GM19351 (cell line): ENCODE results near the gene CALN1.
"Not testable (repeated sequence)": the region's sequence is repeated elsewhere in the genome, so short reads cannot be mapped to it uniquely, and the experiment has no call there.

Source experiments
- ATAC-seq: cut with Tn5 transposase; IDR thresholded peaks from one replicate; pipeline ENCODE4 v1.9.1; 2021; ENCODE audit warnings: mild to moderate bottlenecking, moderate library complexity; ENCODE audit not compliant: unreplicated experiment

CALN1 gene

DNA sequence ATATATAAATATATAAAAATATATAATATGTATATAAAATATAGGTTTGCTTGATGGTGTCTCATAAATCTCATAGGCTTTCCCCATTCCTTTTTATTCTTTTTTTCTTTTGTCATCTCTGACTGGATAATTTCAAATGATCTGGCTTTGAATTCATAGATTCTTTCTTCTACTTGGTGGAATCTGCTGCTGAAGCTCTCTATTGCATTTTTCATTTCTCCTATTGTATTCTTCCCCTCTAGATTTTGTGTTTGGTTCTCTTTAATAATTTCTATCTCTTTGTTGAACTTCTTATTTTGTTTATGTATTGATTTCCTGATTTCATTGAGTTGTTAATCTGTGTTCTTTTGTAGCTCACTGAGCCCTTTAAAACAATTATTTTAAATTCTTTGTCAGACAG is 650.8 kb downstream of the CALN1 start:
- ATAC-seq: no peak

DNA sequence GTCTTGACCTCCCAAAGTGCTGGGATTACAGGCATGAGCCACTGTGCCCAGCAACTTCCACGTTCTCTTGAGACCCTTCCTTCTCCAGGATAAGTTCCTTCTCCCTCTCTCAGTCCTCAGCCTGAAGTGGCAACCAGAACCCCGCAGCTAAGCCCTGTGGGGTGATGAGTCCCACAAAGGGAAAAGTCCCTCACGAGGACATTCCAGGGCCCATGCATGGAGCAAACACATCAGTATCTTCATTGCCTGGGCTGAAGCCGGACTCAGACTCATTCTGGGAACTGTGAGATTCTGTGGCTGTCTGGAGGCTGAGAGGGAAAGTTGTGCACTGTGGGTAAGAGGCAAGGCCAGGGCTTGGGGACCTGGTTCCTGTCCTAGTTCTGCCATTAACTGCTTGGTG is 657.3 kb downstream of the CALN1 start:
- no peak for ATAC-seq

DNA sequence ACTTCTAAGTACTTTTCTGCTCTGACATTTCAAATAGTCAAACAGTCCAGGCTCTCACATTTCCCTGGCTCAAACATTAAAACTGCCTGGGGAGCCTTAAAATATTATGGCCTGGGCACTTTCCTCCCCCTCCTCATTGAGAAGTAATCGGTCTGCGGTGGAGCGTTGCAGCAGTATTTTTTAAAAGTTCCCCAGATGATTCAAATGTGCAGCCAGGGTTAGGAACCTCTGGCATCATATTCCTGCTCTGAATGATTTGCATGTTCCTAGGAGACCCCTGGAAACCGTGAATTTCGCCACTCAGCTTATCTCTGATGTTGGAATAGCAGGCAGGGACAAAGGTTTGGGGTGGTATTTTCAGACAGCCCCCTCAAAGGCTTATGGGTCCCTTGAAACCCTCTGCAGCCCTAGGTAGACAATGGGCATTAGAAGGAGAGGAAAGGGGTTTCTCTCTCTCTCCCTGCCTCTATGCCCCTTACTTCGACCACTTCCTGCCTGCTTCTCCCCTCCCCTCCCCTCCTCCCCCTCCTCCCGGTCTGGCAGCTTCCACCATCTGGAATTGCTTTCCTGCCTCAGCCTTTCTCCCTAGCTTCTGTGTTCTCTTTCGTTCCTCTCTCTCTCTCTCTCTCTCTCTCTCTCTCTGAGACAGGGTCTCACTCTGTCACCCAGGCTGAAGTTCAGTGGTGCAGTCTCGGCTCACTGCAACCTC is 658.0 kb downstream of the CALN1 start:
- ATAC-seq: no peak

DNA sequence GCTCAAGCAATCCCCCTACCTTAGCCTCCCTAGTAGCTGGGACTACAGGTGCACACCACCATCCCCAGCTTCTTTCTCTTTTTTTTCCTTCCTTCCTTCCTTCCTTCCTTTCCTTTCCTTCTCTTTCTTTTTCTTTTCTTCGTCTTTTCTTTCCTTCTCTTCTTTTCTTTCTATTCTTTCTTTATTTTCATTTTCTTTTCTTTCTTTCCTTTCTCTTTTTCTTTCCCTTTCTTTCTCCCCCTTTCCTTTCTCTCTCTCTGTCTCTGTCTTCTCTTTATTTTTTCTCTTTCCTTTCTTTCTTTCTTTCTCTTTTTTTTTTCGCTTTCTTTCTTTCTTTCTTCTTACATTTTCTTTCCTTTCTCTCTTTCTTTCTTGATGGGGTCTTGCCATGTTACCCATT is 658.9 kb downstream of the CALN1 start:
- ATAC-seq: no peak

DNA sequence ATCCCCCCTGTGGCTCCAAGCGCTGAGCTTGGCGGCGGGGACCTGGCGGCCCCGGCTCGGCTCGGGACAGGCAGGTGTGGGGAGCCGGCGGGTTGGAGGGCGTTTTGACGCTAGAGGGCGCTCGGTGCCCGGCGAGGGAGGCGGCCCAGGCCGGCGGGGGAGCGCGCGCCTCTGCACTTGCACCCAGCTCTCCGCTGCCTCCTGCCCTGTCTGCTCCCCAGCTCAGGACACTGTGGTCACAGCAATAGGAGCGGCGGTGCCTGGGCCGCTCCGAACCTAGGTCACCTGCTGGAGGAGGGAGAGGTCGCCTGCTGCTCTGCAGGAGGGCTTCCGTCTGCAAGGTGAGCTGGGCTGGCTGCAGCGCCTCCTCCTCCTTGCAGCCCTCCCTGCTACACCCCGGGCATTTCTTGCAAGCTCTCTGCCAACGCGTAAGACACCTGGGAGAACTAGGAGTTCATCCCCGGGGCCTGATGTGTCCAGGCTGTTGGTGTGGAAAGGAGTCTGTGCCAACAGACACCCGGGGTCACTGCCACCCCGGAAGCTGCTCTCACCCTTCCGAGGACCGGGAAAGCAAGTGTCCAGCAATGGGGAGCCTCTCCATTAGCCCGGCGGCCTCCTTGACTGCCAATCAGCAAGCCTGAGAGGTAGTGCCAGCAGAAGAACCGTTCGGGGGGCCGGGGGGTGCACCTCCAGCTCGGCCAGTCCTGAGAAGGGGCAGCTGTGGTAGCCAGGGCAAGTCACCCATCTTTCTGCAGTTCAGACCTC is 659.8 kb downstream of the CALN1 start:
- no peak for ATAC-seq

DNA sequence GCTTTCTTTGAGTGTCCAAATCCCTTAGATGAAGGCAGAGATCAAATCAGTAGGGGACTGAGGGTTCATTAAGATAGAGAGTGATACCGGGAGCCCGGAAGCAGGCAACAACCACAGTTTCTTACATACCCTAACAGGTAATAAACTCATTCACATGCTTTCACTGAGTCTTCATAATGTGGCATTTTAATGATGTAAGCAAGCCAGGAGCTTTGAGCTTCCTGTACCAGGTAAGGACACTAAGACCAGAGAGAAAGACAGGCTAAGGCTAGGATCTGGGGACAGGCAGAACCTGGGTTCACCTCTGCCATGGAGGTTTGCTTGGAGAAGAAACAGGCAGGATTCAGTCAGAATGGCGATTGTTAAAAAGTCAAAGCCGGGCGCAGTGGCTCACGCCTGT is 661.8 kb downstream of the CALN1 start:
- ATAC-seq: no peak

DNA sequence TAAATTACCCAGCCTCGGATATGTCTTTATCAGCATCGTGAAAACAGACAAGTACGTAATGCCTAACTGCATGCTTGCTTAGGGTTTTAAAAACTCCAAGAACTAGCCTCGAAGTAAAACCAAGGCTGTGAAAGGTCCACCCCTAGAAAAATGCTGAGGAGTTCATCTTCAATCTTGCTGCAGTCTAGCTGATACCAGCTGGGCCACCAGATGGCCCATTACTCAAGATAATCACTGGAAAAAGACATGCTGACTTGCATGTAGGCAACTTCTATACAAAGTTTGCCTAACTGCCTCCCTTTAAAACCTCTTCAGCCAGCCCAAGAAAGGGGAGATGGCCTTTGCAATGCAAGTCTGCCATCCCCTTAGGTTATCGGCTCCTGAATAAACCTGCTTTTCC is 666.1 kb downstream of the CALN1 start:
- no peak for ATAC-seq

DNA sequence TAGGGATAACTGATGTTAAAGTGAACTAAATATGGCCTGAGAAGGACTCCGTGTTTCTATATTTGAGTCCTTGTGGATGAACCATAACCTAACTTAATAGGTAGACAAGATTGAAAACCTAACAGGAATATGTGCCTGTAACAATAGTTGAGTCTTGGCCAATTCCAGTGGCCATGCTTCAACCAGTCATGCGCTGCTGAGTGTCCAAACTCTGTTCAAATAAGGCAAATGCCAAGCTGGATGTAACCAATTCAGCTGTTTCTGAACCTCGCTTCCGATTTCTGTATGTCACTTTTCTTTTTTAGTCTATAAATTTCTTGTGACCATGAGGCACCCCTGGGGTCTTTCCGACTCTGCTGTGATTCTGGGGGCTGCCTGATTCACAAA is 672.0 kb downstream of the CALN1 start:
- no peak for ATAC-seq

DNA sequence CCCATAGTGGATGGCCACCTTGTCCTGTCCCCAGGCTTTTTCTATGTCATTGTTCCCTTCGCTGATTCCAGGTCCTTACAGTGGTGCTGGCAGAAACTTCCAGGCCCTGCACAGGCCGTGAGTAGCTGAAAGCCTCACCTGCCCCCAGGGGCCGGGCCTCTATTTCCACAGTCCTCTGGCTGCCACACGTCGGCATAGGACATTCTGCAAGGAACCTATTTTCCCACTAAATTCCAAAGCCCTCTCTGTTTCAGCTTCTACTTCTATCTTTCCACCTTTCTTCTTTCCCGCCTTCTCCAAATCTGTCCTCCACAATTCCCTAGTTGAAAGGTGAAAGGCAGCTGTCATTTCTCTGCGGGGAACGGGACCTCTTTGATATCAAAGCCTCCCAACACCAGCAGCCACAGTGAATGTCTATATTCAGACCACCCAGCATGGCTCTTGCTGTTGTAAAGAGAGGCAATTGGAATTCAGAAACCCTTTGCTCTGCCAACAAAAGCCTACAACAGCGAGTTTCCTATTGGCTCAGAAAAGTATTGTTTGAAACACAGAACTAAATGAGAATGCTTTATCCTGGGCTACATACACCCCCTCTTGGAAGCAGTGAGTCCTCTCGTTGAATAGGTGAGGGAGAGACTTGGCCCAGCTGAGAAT is 672.5 kb downstream of the CALN1 start:
- no peak for ATAC-seq

DNA sequence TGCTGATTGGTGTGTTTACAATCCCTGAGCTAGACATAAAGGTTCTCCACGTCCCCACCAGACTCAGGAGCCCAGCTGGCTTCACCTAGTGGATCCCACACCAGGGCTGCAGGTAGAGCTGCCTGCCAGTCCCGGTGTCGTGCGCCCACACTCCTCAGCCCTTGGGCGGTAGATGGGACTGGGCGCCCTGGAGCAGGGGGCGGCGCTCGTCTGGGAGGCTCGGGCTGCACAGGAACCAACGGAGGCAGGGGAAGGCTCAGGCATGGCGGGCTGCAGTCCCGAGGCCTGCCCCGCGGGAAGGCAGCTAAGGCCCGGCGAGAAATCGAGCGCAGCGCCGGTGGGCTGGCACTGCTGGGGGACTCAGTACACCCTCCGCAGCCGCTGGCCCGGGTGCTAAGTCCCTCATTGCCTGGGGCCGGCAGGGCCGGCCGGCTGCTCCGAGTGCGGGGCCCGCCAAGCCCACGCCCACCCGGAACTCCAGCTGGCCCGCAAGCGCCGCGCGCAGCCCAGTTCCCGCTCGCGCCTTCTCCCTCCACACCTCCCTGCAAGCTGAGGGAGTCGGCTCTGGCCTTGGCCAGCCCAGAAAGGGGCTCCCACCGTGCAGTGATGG is 674.1 kb downstream of the CALN1 start:
- not testable (repeated sequence) for ATAC-seq

DNA sequence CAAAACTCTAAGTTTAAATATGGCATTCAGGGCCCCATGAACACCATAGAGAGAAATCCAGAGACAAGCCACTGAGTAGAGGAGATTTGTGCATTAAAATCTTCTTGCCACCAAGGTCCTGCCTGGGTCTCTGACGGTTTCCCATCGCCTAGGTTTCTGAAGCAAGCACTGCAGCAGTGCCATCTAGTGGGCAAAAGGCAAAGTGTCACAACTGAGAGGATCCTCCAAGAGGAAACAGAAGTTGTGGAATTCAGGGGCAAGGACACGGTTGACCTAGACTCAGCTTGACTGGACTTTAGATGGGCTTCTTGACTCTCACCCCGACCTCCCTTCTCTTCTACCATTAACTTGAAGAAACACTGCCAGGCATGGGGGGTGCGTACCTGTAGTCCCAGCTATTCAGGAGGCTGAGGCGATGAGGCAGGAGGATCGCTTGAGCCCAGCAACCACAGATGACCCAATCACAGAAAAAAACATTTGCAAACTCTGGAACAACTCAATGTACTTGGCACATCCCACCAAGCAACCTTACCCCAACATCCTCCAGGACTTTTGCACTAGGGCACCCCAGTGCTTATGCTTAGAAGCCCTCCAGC is 676.1 kb downstream of the CALN1 start:
- no peak for ATAC-seq

DNA sequence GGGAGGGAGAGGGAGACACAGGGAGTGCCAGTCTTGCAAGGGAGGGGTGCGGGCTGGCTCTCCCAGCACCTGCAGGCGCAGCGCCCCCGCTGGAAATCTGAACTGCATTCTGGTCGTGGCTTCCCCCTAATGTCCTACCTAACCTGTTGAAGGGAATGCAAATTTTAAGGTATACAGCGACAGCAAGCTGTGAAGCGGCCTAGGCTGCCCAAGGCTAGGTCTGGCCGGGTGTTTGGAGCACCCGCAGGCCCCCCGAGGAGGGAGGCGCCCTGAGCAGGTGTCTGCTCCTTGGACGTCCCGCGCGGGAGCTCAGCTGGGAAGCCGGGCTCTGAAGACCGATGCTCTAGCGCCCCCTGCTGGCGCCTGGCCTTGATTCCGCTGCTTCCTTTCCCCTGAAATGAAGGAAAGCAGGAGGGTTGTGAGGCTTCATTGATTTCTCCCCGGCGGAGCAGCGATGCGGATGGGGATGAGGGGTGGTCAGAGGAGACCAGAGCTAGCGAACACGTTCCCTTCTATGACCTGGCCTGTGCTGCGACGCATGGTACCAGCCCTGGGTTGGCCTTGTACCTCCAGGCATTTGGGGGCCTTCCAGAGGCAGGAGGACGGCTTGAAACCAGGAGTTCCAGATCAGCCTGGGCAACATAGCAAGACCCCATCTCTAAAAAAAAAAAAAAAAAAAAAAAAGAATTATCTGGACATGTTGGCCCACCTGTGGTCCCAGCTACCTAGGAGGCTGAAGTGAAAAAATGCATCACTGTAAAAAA is 678.8 kb downstream of the CALN1 start:
- peak; percentile 60 for ATAC-seq

DNA sequence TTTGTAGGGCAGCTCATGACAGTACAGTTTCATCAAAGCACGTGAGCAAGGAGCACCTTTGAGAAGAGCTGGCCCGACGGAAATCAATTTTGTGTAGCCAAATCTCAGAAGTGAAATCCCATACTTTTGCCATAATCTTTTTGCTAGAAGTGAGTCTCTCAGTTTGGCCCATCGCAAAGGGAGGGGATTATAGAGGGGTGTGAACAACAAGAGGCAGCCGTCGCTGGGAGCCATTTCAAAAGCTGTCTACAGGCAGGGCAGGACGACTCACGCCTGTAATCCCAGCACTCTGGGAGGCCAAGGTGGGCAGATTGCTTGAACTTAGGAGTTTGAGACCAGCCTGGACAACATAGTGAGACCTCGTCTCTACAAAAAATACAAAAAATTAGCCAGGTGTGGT is 680.4 kb downstream of the CALN1 start:
- ATAC-seq: no peak
